ENCODE measurements around the gene NRG4. TPM values are rescaled to one million over a fixed set of nuclear protein-coding genes. Genes with fewer than 3 reads are reported as not detected.
A peak's percentile ranks its signal among the peaks of the same experiment; 100 is the strongest.

The NRG4 gene
- total RNA-seq, 1 donor from 2014 or later: 0.18 TPM

DNA sequence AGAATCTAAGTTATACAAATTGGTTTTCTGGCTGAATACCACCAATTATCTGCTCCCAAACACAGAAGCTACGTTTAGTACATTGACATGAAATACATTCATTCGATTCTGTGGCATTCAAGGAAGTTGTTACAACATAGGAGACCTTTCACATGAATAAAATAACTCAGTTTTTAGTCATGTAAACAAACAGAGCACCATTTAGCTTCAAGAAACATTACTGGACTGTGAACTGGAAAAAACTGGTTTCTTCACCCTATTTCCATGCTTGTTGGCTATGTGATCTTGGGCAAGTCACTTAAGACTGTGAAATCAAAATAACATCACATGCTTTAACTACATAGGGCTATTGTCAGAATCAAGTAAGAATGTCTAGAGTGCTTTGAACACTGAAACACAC, 46.2 kb downstream of the NRG4 start:
- Histone ChIP-seq H3K27me3 (ENCODE audit: insufficient read depth, low read length) (no peaks in the 10 kb centered on the region), H3K79me2 (ENCODE audit: insufficient read depth, low read length) (no peaks in the 10 kb centered on the region), H4K20me1 (ENCODE audit: insufficient read depth, low read length) (no peaks in the 10 kb centered on the region), H3K4me3 (ENCODE audit: insufficient read depth, low read depth, low read length) (no peak overlapping the region), H3K4me1 (ENCODE audit: insufficient read depth, low read length) (no peaks in the 10 kb centered on the region), H3K27ac (ENCODE audit: low read depth, low read length) (no peak overlapping the region), H2AFZ (ENCODE audit: low read depth, low read length) (no peak overlapping the region), H3K9ac (ENCODE audit: low read length) (no peak overlapping the region), H3K9me3 (ENCODE audit: insufficient read depth, low read depth, low read length) (no peaks in the 10 kb centered on the region), H3K36me3 (ENCODE audit: insufficient read depth, low read length) (no peaks in the 10 kb centered on the region), H3K4me2 (ENCODE audit: low read length) (no peak overlapping the region)
- Mint-ChIP-seq H3K9me3 (ENCODE audit: unreplicated experiment) (no peaks in the 10 kb centered on the region), H3K27ac (ENCODE audit: unreplicated experiment) (no peak overlapping the region), H3K27me3 (ENCODE audit: low read depth, unreplicated experiment) (no peaks in the 10 kb centered on the region), H3K36me3 (ENCODE audit: low read depth, unreplicated experiment) (no peaks in the 10 kb centered on the region), H3K4me3 (ENCODE audit: unreplicated experiment) (no peak overlapping the region), H3K4me1 (ENCODE audit: low read depth, unreplicated experiment) (no peaks in the 10 kb centered on the region)
- FAIRE-seq: no peak
- peak; percentile 3 for DNase-seq (ENCODE audit: low read depth)
- no peak for TF ChIP-seq EZH2 (IDR thresholded peaks at IDR 0.05; ENCODE audit: insufficient read depth, low read length)
- TF ChIP-seq, protein P1, sequence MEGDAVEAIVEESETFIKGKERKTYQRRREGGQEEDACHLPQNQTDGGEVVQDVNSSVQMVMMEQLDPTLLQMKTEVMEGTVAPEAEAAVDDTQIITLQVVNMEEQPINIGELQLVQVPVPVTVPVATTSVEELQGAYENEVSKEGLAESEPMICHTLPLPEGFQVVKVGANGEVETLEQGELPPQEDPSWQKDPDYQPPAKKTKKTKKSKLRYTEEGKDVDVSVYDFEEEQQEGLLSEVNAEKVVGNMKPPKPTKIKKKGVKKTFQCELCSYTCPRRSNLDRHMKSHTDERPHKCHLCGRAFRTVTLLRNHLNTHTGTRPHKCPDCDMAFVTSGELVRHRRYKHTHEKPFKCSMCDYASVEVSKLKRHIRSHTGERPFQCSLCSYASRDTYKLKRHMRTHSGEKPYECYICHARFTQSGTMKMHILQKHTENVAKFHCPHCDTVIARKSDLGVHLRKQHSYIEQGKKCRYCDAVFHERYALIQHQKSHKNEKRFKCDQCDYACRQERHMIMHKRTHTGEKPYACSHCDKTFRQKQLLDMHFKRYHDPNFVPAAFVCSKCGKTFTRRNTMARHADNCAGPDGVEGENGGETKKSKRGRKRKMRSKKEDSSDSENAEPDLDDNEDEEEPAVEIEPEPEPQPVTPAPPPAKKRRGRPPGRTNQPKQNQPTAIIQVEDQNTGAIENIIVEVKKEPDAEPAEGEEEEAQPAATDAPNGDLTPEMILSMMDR (IDR thresholded peaks at IDR 0.05; ENCODE audit: insufficient read depth, low read depth, low read length): no peak

DNA sequence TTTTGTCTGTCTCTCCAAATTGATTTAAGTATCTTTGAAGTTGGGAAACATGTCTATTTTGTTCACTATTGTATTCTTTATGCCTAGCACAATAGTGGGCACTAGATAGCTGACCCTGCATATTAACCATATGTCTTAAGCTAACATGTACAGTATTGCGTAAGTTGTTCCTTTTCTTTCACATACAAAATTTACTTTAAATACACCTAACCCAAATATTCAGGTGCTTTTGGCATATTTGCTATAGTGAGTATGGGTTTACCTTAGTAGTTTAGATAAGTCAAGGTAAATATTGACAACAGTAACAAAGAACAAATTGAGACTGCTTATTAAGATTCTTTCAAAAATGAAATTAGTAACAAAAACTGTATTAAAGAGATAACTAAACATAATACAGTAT, 50.9 kb downstream of the NRG4 start:
- Mint-ChIP-seq H3K27ac (ENCODE audit: unreplicated experiment) (no peak overlapping the region), H3K36me3 (ENCODE audit: low read depth, unreplicated experiment) (no peaks in the 10 kb centered on the region), H3K4me1 (ENCODE audit: low read depth, unreplicated experiment) (no peaks in the 10 kb centered on the region), H3K27me3 (ENCODE audit: low read depth, unreplicated experiment) (no peaks in the 10 kb centered on the region), H3K4me3 (ENCODE audit: unreplicated experiment) (no peak overlapping the region), H3K9me3 (ENCODE audit: unreplicated experiment) (no peaks in the 10 kb centered on the region)
- no peaks in the 10 kb centered on the region for H3K9me3 ChIP-seq (ENCODE audit: insufficient read depth, low read depth, low read length)
- DNase-seq (ENCODE audit: low read depth): no peak
- no peak overlapping the region for H3K9ac ChIP-seq (ENCODE audit: low read length)
- no peak overlapping the region for H3K4me2 ChIP-seq (ENCODE audit: low read length)
- no peak overlapping the region for H2AFZ ChIP-seq (ENCODE audit: low read depth, low read length)
- no peaks in the 10 kb centered on the region for H4K20me1 ChIP-seq (ENCODE audit: insufficient read depth, low read length)
- no peak overlapping the region for H3K27ac ChIP-seq (ENCODE audit: low read depth, low read length)
- no peak for FAIRE-seq
- TF ChIP-seq, protein P1 (IDR thresholded peaks at IDR 0.05; ENCODE audit: insufficient read depth, low read depth, low read length): no peak
- TF ChIP-seq EZH2 (IDR thresholded peaks at IDR 0.05; ENCODE audit: insufficient read depth, low read length): no peak
- no peaks in the 10 kb centered on the region for H3K27me3 ChIP-seq (ENCODE audit: insufficient read depth, low read length)
- H3K4me3 ChIP-seq (ENCODE audit: insufficient read depth, low read depth, low read length): no peak overlapping the region
- no peaks in the 10 kb centered on the region for H3K36me3 ChIP-seq (ENCODE audit: insufficient read depth, low read length)
- H3K79me2 ChIP-seq (ENCODE audit: insufficient read depth, low read length): no peaks in the 10 kb centered on the region
- H3K4me1 ChIP-seq (ENCODE audit: insufficient read depth, low read length): no peaks in the 10 kb centered on the region

DNA sequence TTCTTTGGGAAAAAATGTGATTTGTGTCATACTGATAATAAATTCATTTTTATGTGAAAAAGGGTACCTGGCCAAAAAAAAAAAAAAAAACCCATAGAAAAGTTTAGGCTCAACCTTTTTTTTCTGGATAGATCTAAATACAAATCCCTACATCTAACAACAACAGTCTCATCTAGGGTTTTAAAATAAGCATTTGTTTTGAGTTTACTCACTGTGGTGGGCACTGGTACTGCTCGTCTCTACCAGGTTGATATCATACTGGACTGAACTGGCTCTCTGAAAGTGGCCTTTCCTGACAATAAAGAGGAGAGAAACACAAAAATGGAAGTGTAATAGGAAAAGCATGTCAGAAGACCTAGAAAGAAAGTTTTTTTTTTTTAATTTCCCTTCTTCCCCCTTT, 56.5 kb downstream of the NRG4 start:
- Histone ChIP-seq H3K27ac (ENCODE audit: low read depth, low read length) (no peak overlapping the region), H4K20me1 (ENCODE audit: insufficient read depth, low read length) (no peaks in the 10 kb centered on the region), H3K36me3 (ENCODE audit: insufficient read depth, low read length) (no peaks in the 10 kb centered on the region), H3K79me2 (ENCODE audit: insufficient read depth, low read length) (no peaks in the 10 kb centered on the region), H3K9me3 (ENCODE audit: insufficient read depth, low read depth, low read length) (no peaks in the 10 kb centered on the region), H3K27me3 (ENCODE audit: insufficient read depth, low read length) (no peaks in the 10 kb centered on the region), H3K4me3 (ENCODE audit: insufficient read depth, low read depth, low read length) (no peak overlapping the region), H3K9ac (ENCODE audit: low read length) (no peak overlapping the region), H3K4me1 (ENCODE audit: insufficient read depth, low read length) (no peaks in the 10 kb centered on the region), H2AFZ (ENCODE audit: low read depth, low read length) (no peak overlapping the region), H3K4me2 (ENCODE audit: low read length) (no peak overlapping the region)
- Mint-ChIP-seq H3K27ac (ENCODE audit: unreplicated experiment) (no peak overlapping the region), H3K4me1 (ENCODE audit: low read depth, unreplicated experiment) (no peaks in the 10 kb centered on the region), H3K4me3 (ENCODE audit: unreplicated experiment) (no peak overlapping the region), H3K27me3 (ENCODE audit: low read depth, unreplicated experiment) (no peaks in the 10 kb centered on the region), H3K36me3 (ENCODE audit: low read depth, unreplicated experiment) (no peaks in the 10 kb centered on the region), H3K9me3 (ENCODE audit: unreplicated experiment) (no peaks in the 10 kb centered on the region)
- DNase-seq (ENCODE audit: low read depth): no peak
- TF ChIP-seq EZH2 (IDR thresholded peaks at IDR 0.05; ENCODE audit: insufficient read depth, low read length): no peak
- TF ChIP-seq, protein P1 (IDR thresholded peaks at IDR 0.05; ENCODE audit: insufficient read depth, low read depth, low read length): no peak
- no peak for FAIRE-seq
